ENCODE data around the gene FOXP1.

Gene FOXP1

GRCh38 chr3:71109241-71109976 is 474.1 kb downstream of the FOXP1 start:
- no peak for DNase-seq

- no peak for DNase-seq
Measured at GRCh38 chr3:71107926-71108325, 475.6 kb downstream of the FOXP1 start.

- DNase-seq = no peak
Measured at GRCh38 chr3:71104976-71105375, 478.6 kb downstream of the FOXP1 start.

- DNase-seq = no peak
Measured at GRCh38 chr3:71104556-71104955, 479.0 kb downstream of the FOXP1 start.

- no peak for DNase-seq
Measured at GRCh38 chr3:71104121-71104541, 479.4 kb downstream of the FOXP1 start.

- DNase-seq = no peak
Measured at GRCh38 chr3:71103430-71103921, 480.1 kb downstream of the FOXP1 start.

GRCh38 chr3:71102111-71102983 is 481.2 kb downstream of the FOXP1 start:
- no peak for DNase-seq

- no peak for DNase-seq
Measured at GRCh38 chr3:71101626-71102025, 481.9 kb downstream of the FOXP1 start.

- no peak for DNase-seq
Measured at GRCh38 chr3:71101014-71101413, 482.5 kb downstream of the FOXP1 start.

- DNase-seq = no peak
Measured at GRCh38 chr3:71099997-71100719, 483.4 kb downstream of the FOXP1 start.

- no peak for DNase-seq
Measured at GRCh38 chr3:71097557-71097956, 486.0 kb downstream of the FOXP1 start.

GRCh38 chr3:71095511-71096291 is 487.8 kb downstream of the FOXP1 start:
- DNase-seq = no peak

- no peak for DNase-seq
Measured at GRCh38 chr3:71094658-71095209, 488.8 kb downstream of the FOXP1 start.

- DNase-seq = no peak
Measured at GRCh38 chr3:71092665-71093064, 490.9 kb downstream of the FOXP1 start.

GRCh38 chr3:71090207-71090606 is 493.3 kb downstream of the FOXP1 start:
- DNase-seq = no peak

- no peak for DNase-seq
Measured at GRCh38 chr3:71089271-71089847, 494.2 kb downstream of the FOXP1 start.

GRCh38 chr3:71088742-71089141 is 494.8 kb downstream of the FOXP1 start:
- DNase-seq = no peak

- DNase-seq = no peak
Measured at GRCh38 chr3:71088019-71088708, 495.4 kb downstream of the FOXP1 start.

- DNase-seq = no peak
Measured at GRCh38 chr3:71087143-71088018, 496.1 kb downstream of the FOXP1 start.

- DNase-seq = no peak
Measured at GRCh38 chr3:71086777-71087142, 496.8 kb downstream of the FOXP1 start.

Data from NCI-H2171 (cell line).